WTC11 (cell line): Measurements from ENCODE around the gene PIMREG. TPM values are rescaled to one million over a fixed set of nuclear protein-coding genes. Genes with fewer than 3 reads are reported as not detected.

ENCODE experiments used
- ATF1 ChIP-seq: sonication (generic); formaldehyde crosslinking; IDR thresholded peaks from 2 replicates; pipeline ENCODE4 v1.8.1; 2023; ENCODE audit warnings: mild to moderate bottlenecking, moderate library complexity, missing genetic modification reagents
- ATF2 ChIP-seq: sonication (generic); formaldehyde crosslinking; IDR thresholded peaks from 2 replicates; pipeline ENCODE4 v1.8.1; 2022; ENCODE audit warnings: low read depth, missing genetic modification reagents, borderline replicate concordance
- ATF3 ChIP-seq: sonication (generic); formaldehyde crosslinking; conservative IDR thresholded peaks from 2 replicates; pipeline ENCODE4 v1.8.1; 2022; ENCODE audit warnings: mild to moderate bottlenecking, missing genetic modification reagents
- ATF6 ChIP-seq: sonication (generic); formaldehyde crosslinking; IDR thresholded peaks from 2 replicates; pipeline ENCODE4 v1.8.1; 2023; ENCODE audit warnings: mild to moderate bottlenecking, missing genetic modification reagents
- E2F1 ChIP-seq: sonication (generic); formaldehyde crosslinking; IDR thresholded peaks from 2 replicates; pipeline ENCODE4 v1.8.0; 2022; ENCODE audit warnings: mild to moderate bottlenecking, missing genetic modification reagents
- FOXJ3 ChIP-seq: sonication (generic); formaldehyde crosslinking; IDR thresholded peaks from 2 replicates; pipeline ENCODE4 v1.9.0; 2021; ENCODE audit warnings: missing genetic modification reagents, mild to moderate bottlenecking, borderline replicate concordance
- FOXK1 ChIP-seq: sonication (generic); formaldehyde crosslinking; IDR thresholded peaks from 2 replicates; pipeline ENCODE4 v1.8.0; 2022; ENCODE audit warnings: mild to moderate bottlenecking, moderate library complexity, missing genetic modification reagents
- GABPB1 ChIP-seq: sonication (generic); formaldehyde crosslinking; IDR thresholded peaks from 2 replicates; pipeline ENCODE4 v1.8.1; 2023; ENCODE audit warnings: mild to moderate bottlenecking, missing genetic modification reagents
- GTF2I ChIP-seq: fragments of 250-450 bp; sonication (Bioruptor Pico); conservative IDR thresholded peaks from 2 replicates; pipeline ENCODE4 v1.4.0; 2021; ENCODE audit warnings: mild to moderate bottlenecking
- HMGXB4 ChIP-seq: sonication (generic); formaldehyde crosslinking; IDR thresholded peaks from 2 replicates; pipeline ENCODE4 v1.8.1; 2023; ENCODE audit warnings: mild to moderate bottlenecking, moderate library complexity, missing genetic modification reagents
- IRF2 ChIP-seq: sonication (generic); formaldehyde crosslinking; IDR thresholded peaks from 2 replicates; pipeline ENCODE4 v1.8.0; 2022; ENCODE audit warnings: low read depth, missing genetic modification reagents, borderline replicate concordance
- KAT7 ChIP-seq: sonication (generic); formaldehyde crosslinking; IDR thresholded peaks from 2 replicates; pipeline ENCODE4 v1.8.1; 2023; ENCODE audit warnings: missing genetic modification reagents, mild to moderate bottlenecking, borderline replicate concordance
- MYBL2 ChIP-seq: sonication (generic); formaldehyde crosslinking; IDR thresholded peaks from 2 replicates; pipeline ENCODE4 v1.8.1; 2023; ENCODE audit warnings: mild to moderate bottlenecking, moderate library complexity, missing genetic modification reagents
- NFE2L1 ChIP-seq: sonication (generic); formaldehyde crosslinking; IDR thresholded peaks from 2 replicates; pipeline ENCODE4 v1.8.1; 2023; ENCODE audit warnings: missing genetic modification reagents
- PRRX2 ChIP-seq: fragments of 250-450 bp; sonication (Bioruptor Pico); IDR thresholded peaks from 2 replicates; pipeline ENCODE4 v1.8.0; 2021; ENCODE audit warnings: mild to moderate bottlenecking
- SOX15 ChIP-seq: fragments of 250-450 bp; sonication (Bioruptor Pico); IDR thresholded peaks from 2 replicates; pipeline ENCODE4 v1.9.0; 2021; ENCODE audit warnings: mild to moderate bottlenecking
- SP1 ChIP-seq: sonication (generic); formaldehyde crosslinking; conservative IDR thresholded peaks from 2 replicates; pipeline ENCODE4 v1.8.1; 2022; ENCODE audit warnings: missing genetic modification reagents
- TCF7 ChIP-seq: sonication (generic); formaldehyde crosslinking; IDR thresholded peaks from 2 replicates; pipeline ENCODE4 v1.8.0; 2022; ENCODE audit warnings: mild to moderate bottlenecking, low read depth, missing genetic modification reagents, moderate library complexity
- ZNF138 ChIP-seq: sonication (generic); formaldehyde crosslinking; conservative IDR thresholded peaks from 2 replicates; pipeline ENCODE4 v1.8.1; 2022; ENCODE audit warnings: mild to moderate bottlenecking, moderate library complexity, missing genetic modification reagents
- ZNF219 ChIP-seq: sonication (generic); formaldehyde crosslinking; IDR thresholded peaks from 2 replicates; pipeline ENCODE4 v1.8.0; 2023; ENCODE audit warnings: missing genetic modification reagents, mild to moderate bottlenecking, borderline replicate concordance
- ZNF263 ChIP-seq: sonication (generic); formaldehyde crosslinking; IDR thresholded peaks from 2 replicates; pipeline ENCODE4 v1.8.1; 2022; ENCODE audit warnings: low read depth, mild to moderate bottlenecking, moderate library complexity, missing genetic modification reagents
- ZNF317 ChIP-seq: sonication (generic); formaldehyde crosslinking; IDR thresholded peaks from 2 replicates; pipeline ENCODE4 v1.8.1; 2023; ENCODE audit warnings: low read depth, mild to moderate bottlenecking, moderate library complexity, missing genetic modification reagents, borderline replicate concordance
- ZNF396 ChIP-seq: fragments of 250-450 bp; sonication (Bioruptor Pico); IDR thresholded peaks from 2 replicates; pipeline ENCODE4 v1.8.0; 2021; ENCODE audit warnings: mild to moderate bottlenecking, moderate library complexity, borderline replicate concordance
- ZNF416 ChIP-seq: fragments of 250-450 bp; sonication (Bioruptor Pico); IDR thresholded peaks from 2 replicates; pipeline ENCODE4 v1.9.0; 2021; ENCODE audit warnings: mild to moderate bottlenecking, inconsistent platforms
- total RNA-seq: library from RNA; stranded (reverse); gene quantifications from 3 replicates; pipeline ENCODE4 v1.2.3, GENCODE V29; 2021
- TF ChIP-seq, protein P1 (sequence below): sonication (generic); formaldehyde crosslinking; IDR thresholded peaks from 2 replicates; pipeline ENCODE4 v1.8.0; 2023; ENCODE audit warnings: mild to moderate bottlenecking, missing genetic modification reagents
- TF ChIP-seq, protein P2 (sequence below): fragments of 250-450 bp; sonication (Bioruptor Pico); IDR thresholded peaks from 2 replicates; pipeline ENCODE4 v2.1.2; 2022; ENCODE audit warnings: mild to moderate bottlenecking, moderate library complexity
- TF ChIP-seq, protein P3 (sequence below): sonication (generic); formaldehyde crosslinking; IDR thresholded peaks from 2 replicates; pipeline ENCODE4 v1.8.1; 2022; ENCODE audit warnings: mild to moderate bottlenecking, moderate library complexity, missing genetic modification reagents

PIMREG gene
- total RNA-seq, 1 experiment from 2014 or later: 92.2 TPM

DNA sequence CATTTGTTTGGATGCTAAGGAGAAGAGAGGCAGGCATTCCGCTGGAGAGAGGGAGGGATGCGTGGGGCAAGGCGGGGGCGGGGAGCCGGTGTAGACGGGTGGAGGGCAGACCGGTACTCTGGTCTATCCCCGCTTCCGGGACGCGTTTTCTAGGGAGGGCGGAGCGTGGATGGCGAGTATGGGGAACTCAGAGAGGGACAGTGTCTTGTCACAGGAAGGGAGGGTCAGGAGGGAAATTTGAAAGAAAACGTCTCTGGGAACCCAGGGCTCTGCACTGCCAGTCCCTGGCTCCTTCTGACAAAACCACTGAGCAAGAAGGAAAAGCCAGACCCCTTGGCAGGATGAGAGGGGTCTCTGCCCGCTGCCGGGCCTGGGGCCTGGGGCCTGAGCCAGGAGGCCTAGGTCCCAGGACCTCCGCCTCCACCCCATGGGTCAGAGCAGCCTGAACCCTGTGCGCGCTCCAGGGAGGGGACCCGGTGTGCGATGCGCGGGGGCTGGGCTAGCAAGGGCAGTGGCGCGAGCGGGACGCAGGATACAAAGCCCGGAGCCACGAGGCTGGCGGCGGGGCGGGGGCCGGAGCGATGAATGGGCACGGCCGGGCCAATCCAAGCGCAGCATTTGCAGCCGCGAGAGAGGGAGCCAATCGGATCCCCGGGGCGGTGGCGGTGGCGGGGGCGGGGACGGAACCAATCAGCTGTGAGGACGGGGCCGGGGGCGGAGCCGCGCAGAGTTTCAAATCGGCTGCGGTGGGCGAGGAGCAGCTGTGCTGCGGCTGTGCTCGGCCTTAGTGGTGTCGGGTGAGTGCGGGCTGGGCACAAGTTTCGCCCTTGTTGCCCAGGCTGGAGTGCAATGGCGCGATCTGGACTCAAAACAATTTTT lies at the start of gene PIMREG (continued):
- TF ChIP-seq, protein P1, sequence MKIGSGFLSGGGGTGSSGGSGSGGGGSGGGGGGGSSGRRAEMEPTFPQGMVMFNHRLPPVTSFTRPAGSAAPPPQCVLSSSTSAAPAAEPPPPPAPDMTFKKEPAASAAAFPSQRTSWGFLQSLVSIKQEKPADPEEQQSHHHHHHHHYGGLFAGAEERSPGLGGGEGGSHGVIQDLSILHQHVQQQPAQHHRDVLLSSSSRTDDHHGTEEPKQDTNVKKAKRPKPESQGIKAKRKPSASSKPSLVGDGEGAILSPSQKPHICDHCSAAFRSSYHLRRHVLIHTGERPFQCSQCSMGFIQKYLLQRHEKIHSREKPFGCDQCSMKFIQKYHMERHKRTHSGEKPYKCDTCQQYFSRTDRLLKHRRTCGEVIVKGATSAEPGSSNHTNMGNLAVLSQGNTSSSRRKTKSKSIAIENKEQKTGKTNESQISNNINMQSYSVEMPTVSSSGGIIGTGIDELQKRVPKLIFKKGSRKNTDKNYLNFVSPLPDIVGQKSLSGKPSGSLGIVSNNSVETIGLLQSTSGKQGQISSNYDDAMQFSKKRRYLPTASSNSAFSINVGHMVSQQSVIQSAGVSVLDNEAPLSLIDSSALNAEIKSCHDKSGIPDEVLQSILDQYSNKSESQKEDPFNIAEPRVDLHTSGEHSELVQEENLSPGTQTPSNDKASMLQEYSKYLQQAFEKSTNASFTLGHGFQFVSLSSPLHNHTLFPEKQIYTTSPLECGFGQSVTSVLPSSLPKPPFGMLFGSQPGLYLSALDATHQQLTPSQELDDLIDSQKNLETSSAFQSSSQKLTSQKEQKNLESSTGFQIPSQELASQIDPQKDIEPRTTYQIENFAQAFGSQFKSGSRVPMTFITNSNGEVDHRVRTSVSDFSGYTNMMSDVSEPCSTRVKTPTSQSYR (CRISPR knock-in tag): 0 out of 2 replicates have a peak, but pooled peaks have one; percentile 49
- TF ChIP-seq PRRX2 (no peak), TCF7 (CRISPR knock-in tag) (no peak), IRF2 (CRISPR knock-in tag) (no peak), ZNF219 (CRISPR knock-in tag) (no peak), FOXK1 (CRISPR knock-in tag) (peak; percentile 84), GTF2I (CRISPR knock-in tag) (no peak), ATF3 (no peak), SP1 (CRISPR knock-in tag) (peak; percentile 83), MYBL2 (CRISPR knock-in tag) (peak; percentile 96), ZNF317 (CRISPR knock-in tag) (no peak), NFE2L1 (peak; percentile 66), HMGXB4 (CRISPR knock-in tag) (peak; percentile 38; the same call in 1 of the 2 replicates), FOXJ3 (CRISPR knock-in tag) (no peak), ZNF263 (no peak), ATF6 (CRISPR knock-in tag) (no peak), ATF2 (no peak), ZNF138 (no peak; the same call in 1 of the 2 replicates), ZNF416 (CRISPR knock-in tag) (0 out of 2 replicates have a peak, but pooled peaks have one; percentile 49), ATF1 (CRISPR knock-in tag) (no peak), GABPB1 (CRISPR knock-in tag) (peak; percentile 65), ZNF396 (CRISPR knock-in tag) (no peak), KAT7 (CRISPR knock-in tag) (0 out of 2 replicates have a peak, but pooled peaks have one; percentile 55), SOX15 (no peak), E2F1 (CRISPR knock-in tag) (no peak)
- TF ChIP-seq, protein P2, sequence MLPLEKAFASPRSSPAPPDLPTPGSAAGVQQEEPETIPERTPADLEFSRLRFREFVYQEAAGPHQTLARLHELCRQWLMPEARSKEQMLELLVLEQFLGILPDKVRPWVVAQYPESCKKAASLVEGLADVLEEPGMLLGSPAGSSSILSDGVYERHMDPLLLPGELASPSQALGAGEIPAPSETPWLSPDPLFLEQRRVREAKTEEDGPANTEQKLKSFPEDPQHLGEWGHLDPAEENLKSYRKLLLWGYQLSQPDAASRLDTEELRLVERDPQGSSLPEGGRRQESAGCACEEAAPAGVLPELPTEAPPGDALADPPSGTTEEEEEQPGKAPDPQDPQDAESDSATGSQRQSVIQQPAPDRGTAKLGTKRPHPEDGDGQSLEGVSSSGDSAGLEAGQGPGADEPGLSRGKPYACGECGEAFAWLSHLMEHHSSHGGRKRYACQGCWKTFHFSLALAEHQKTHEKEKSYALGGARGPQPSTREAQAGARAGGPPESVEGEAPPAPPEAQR (CRISPR knock-in tag): no peak
- TF ChIP-seq, protein P3, sequence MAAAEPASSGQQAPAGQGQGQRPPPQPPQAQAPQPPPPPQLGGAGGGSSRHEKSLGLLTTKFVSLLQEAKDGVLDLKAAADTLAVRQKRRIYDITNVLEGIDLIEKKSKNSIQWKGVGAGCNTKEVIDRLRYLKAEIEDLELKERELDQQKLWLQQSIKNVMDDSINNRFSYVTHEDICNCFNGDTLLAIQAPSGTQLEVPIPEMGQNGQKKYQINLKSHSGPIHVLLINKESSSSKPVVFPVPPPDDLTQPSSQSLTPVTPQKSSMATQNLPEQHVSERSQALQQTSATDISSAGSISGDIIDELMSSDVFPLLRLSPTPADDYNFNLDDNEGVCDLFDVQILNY (CRISPR knock-in tag): peak; percentile 98
